ENCODE measurements around the gene ARSA.

The ARSA gene

GRCh38 chr22:50610041-50610451 lies 17.9 kb downstream of the ARSA start:
- TF ChIP-seq RARB (CRISPR knock-in tag; IDR thresholded peaks at IDR 0.05) (no peak), ZC3H10 (CRISPR knock-in tag; IDR thresholded peaks at IDR 0.05) (no peak), SNAI2 (CRISPR knock-in tag; IDR thresholded peaks at IDR 0.05) (no peak), TOX (CRISPR knock-in tag; IDR thresholded peaks at IDR 0.05; ENCODE audit: borderline replicate concordance) (no peak), ZNF565 (CRISPR knock-in tag; conservative IDR thresholded peaks at IDR 0.05; ENCODE audit: low read depth) (no peak), ZNF8 (CRISPR knock-in tag; IDR thresholded peaks at IDR 0.05) (no peak), PATZ1 (CRISPR knock-in tag; IDR thresholded peaks at IDR 0.05; ENCODE audit: borderline replicate concordance) (no peak), PPARA (CRISPR knock-in tag; IDR thresholded peaks at IDR 0.05; ENCODE audit: borderline replicate concordance) (no peak)
- ATAC-seq, result no peak

- ATAC-seq, result no peak
Observed at GRCh38 chr22:50609599-50609998, 18.4 kb downstream of the ARSA start.

GRCh38 chr22:50608996-50609395 lies 19.0 kb downstream of the ARSA start:
- no peak for ATAC-seq

More at GRCh38 chr22:50609599-50609998, 18.4 kb downstream of the ARSA start:
- TF ChIP-seq TCF4 (CRISPR knock-in tag; IDR thresholded peaks at IDR 0.05; ENCODE audit: borderline replicate concordance) (no peak), PATZ1 (CRISPR knock-in tag; IDR thresholded peaks at IDR 0.05; ENCODE audit: borderline replicate concordance) (no peak), ISL1 (CRISPR knock-in tag; IDR thresholded peaks at IDR 0.05) (no peak), ZNF8 (CRISPR knock-in tag; IDR thresholded peaks at IDR 0.05) (no peak), ESRRG (CRISPR knock-in tag; IDR thresholded peaks at IDR 0.05) (no peak)

More at GRCh38 chr22:50608996-50609395, 19.0 kb downstream of the ARSA start:
- TF ChIP-seq CSRNP3 (CRISPR knock-in tag; IDR thresholded peaks at IDR 0.05) (no peak), ZNF565 (CRISPR knock-in tag; conservative IDR thresholded peaks at IDR 0.05; ENCODE audit: low read depth) (no peak), PPARA (CRISPR knock-in tag; IDR thresholded peaks at IDR 0.05; ENCODE audit: borderline replicate concordance) (no peak), CSDC2 (CRISPR knock-in tag; IDR thresholded peaks at IDR 0.05) (no peak), ESRRG (CRISPR knock-in tag; IDR thresholded peaks at IDR 0.05) (no peak), TSHZ2 (CRISPR knock-in tag; IDR thresholded peaks at IDR 0.05) (no peak), ZFP30 (CRISPR knock-in tag; IDR thresholded peaks at IDR 0.05) (no peak), RARB (CRISPR knock-in tag; IDR thresholded peaks at IDR 0.05) (no peak), ZNF8 (CRISPR knock-in tag; IDR thresholded peaks at IDR 0.05) (no peak), BACH2 (CRISPR knock-in tag; IDR thresholded peaks at IDR 0.05; ENCODE audit: borderline replicate concordance) (no peak), ZFP3 (CRISPR knock-in tag; IDR thresholded peaks at IDR 0.05) (no peak), TCF4 (CRISPR knock-in tag; IDR thresholded peaks at IDR 0.05; ENCODE audit: borderline replicate concordance) (no peak), POU6F1 (CRISPR knock-in tag; IDR thresholded peaks at IDR 0.05; ENCODE audit: borderline replicate concordance, low read depth) (no peak), OSR1 (CRISPR knock-in tag; IDR thresholded peaks at IDR 0.05) (no peak), ISL1 (CRISPR knock-in tag; IDR thresholded peaks at IDR 0.05) (no peak), PATZ1 (CRISPR knock-in tag; IDR thresholded peaks at IDR 0.05; ENCODE audit: borderline replicate concordance) (no peak)

Data from SK-N-SH treated with all-trans-retinoic acid at 6 μM for 48 hours (cell line).